Measurements from ENCODE around the gene MEGF6.

Gene MEGF6

DNA sequence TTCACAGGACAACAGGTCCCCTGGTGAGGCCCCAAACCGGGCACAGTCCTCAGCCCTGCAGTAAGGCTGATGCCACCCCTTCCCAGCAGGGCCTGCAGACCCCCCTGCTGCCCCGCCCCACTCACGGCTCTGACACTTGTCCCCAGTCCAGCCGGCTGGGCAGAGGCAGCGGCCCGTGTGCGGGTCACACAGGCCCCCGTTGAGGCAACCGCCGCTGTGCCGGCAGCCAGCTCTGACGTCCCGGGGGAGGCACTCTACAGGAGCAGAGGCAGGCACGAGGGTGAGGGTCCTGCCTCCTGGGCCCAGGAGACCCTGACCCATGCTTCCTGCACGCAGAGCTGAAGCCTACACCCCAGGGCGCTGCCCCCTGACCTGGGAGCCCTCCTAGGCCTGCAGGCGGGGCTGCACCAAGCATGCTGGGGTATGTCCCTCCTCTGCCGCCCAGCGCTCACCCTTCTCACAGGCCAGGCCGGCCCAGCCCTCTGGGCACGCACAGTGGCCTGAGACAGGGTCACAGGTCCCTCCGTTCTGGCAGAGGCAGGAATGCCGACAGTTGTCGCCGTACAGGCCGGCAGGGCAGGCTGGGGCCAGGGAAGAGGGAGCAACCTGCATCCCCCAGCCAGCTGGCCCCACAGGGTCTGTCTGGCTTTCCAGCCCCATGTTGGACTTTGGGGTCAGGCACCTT is 112.9 kb downstream of the MEGF6 start:
- peak; percentile 10; the same call in 1 of the 2 replicates for TF ChIP-seq ZFX (IDR thresholded peaks at IDR 0.05)
- TF ChIP-seq, protein P1, sequence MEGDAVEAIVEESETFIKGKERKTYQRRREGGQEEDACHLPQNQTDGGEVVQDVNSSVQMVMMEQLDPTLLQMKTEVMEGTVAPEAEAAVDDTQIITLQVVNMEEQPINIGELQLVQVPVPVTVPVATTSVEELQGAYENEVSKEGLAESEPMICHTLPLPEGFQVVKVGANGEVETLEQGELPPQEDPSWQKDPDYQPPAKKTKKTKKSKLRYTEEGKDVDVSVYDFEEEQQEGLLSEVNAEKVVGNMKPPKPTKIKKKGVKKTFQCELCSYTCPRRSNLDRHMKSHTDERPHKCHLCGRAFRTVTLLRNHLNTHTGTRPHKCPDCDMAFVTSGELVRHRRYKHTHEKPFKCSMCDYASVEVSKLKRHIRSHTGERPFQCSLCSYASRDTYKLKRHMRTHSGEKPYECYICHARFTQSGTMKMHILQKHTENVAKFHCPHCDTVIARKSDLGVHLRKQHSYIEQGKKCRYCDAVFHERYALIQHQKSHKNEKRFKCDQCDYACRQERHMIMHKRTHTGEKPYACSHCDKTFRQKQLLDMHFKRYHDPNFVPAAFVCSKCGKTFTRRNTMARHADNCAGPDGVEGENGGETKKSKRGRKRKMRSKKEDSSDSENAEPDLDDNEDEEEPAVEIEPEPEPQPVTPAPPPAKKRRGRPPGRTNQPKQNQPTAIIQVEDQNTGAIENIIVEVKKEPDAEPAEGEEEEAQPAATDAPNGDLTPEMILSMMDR (conservative IDR thresholded peaks at IDR 0.05) = no peak
- no peak overlapping the region for H3K27ac ChIP-seq

DNA sequence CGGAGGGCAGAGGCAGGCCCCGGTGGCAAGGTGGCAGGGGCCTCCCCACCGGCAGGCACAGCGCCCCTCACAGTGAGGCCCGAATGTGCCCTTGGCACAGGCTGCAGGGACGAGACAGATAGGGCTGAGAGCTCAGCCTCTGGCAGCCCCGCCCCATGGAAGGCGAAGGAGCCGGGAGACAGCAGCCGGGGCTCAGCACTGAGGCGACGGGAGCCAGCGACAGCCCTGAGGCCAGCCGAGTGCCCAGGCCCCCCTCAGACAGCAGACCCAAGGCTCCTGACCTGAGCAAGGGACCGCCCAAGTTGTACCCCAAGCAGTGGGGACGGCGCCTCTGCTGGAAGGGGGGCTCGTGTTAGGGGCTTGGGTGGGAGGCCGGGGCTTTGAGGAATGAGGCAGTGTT is 113.8 kb downstream of the MEGF6 start:
- TF ChIP-seq, protein P1 (conservative IDR thresholded peaks at IDR 0.05) = no peak
- TF ChIP-seq ZFX (IDR thresholded peaks at IDR 0.05) = no peak
- H3K27ac ChIP-seq = no peak overlapping the region

DNA sequence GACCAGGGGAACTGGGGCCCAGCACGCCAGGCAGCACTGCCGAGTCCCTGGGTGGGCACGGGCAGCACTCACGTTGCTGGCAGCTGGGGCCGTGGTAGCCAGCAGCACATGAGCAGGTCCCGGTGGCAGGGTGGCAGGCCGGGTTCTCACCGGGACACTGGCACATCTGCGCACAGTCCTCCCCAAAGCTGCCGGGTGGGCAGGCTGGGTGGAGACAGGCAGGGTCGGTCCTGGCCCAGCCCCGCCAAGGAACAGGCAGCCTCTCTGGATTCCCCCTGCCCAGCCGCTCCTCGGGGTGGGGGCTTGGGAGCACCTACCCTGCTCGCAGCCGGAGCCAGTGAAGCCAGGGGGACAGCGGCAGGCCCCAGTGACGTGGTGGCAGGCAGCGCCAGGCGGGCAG is 114.4 kb downstream of the MEGF6 start:
- H3K27ac ChIP-seq = no peak overlapping the region
- TF ChIP-seq ZFX (IDR thresholded peaks at IDR 0.05) = no peak
- TF ChIP-seq, protein P1 (conservative IDR thresholded peaks at IDR 0.05) = no peak

- H3K27ac ChIP-seq = no peak overlapping the region
- no peak for TF ChIP-seq ZFX (IDR thresholded peaks at IDR 0.05)
- TF ChIP-seq, protein P1 (conservative IDR thresholded peaks at IDR 0.05) = no peak
These were observed 115.2 kb downstream of the MEGF6 start for GRCh38 chr1:3495776-3496745.

GRCh38 chr1:3494321-3495308 is 116.7 kb downstream of the MEGF6 start:
- TF ChIP-seq ZFX (IDR thresholded peaks at IDR 0.05) = no peak
- TF ChIP-seq, protein P1 (conservative IDR thresholded peaks at IDR 0.05) = no peak

GRCh38 chr1:3492545-3493246 is 118.6 kb downstream of the MEGF6 start:
- H3K27ac ChIP-seq = no peak overlapping the region
- no peak for TF ChIP-seq ZFX (IDR thresholded peaks at IDR 0.05)
- TF ChIP-seq, protein P1 (conservative IDR thresholded peaks at IDR 0.05) = no peak

More at GRCh38 chr1:3494321-3495308, 116.7 kb downstream of the MEGF6 start:
- no peak overlapping the region for H3K27ac ChIP-seq
